Thyroid gland (tissue), 4 donors: ENCODE measurements around the gene POF1B. TPM values are rescaled to one million over a fixed set of nuclear protein-coding genes. Genes with fewer than 3 reads are reported as not detected.
"Not testable (repeated sequence)": the region's sequence is repeated elsewhere in the genome, so short reads cannot be mapped to it uniquely, and the experiment has no call there.

Source experiments
- DNase-seq, 2 donors: peaks; one replicate each; pipeline ENCODE4 v3.0.0-alpha.2; 2019
- H3K27ac ChIP-seq, 3 donors: fragments of 200-600 bp; sonication (generic); 1 replicate in 2 of 3; 2 replicates in 1 of 3; pipeline ENCODE4 v1.5.1; 2016 to 2019; ENCODE audit warnings: mild to moderate bottlenecking in 1 of 3, moderate library complexity in 1 of 3
- H3K27me3 ChIP-seq: fragments of 200-600 bp; sonication (generic); one replicate; pipeline ENCODE4 v1.5.1; 2019
- H3K36me3 ChIP-seq, 2 donors: fragments of 200-600 bp; sonication (generic); one replicate each; pipeline ENCODE4 v1.5.1; 2016 to 2019
- H3K4me1 ChIP-seq, 2 donors: fragments of 200-600 bp; sonication (generic); one replicate each; pipeline ENCODE4 v1.5.1; 2017 to 2019
- H3K4me3 ChIP-seq, 3 donors: fragments of 200-600 bp; sonication (generic); replicated peaks in 1 of 3; 1 replicate in 2 of 3; 2 replicates in 1 of 3; pipeline ENCODE4 v1.5.1; 2016; ENCODE audit warnings: mild to moderate bottlenecking in 1 of 3
- H3K9me3 ChIP-seq: fragments of 200-600 bp; sonication (generic); one replicate; pipeline ENCODE4 v1.5.1; 2017
- CTCF ChIP-seq, 6 experiments: fragments of 200-600 bp in 3 of 6; fragments of 450-650 bp in 3 of 6; sonication (generic) in 3 of 6; IDR thresholded peaks; one replicate each; pipeline ENCODE4 v1.5.1; 2016 to 2019; ENCODE audit warnings: antibody characterized with exemption in 6 of 6, mild to moderate bottlenecking in 2 of 6, inconsistent platforms in 1 of 6, moderate library complexity in 1 of 6
- POLR2A ChIP-seq, 2 donors: fragments of 450-650 bp; IDR thresholded peaks; one replicate each; pipeline ENCODE4 v1.6.1; 2017; ENCODE audit warnings: antibody characterized with exemption in 2 of 2, mild to moderate bottlenecking in 2 of 2, moderate library complexity in 1 of 2
- WGBS, 2 donors: methylation state at CpG; one replicate each; pipeline ENCODE4 v1.1.5; 2017; 5-methylcytosine and 5-hydroxymethylcytosine counted together
- intact Hi-C: fragments of 100-400 bp; cut with DNase I; formaldehyde crosslinking; loops from one replicate; pipeline ENCODE4 v1.15.1; 2023
- total RNA-seq, 4 donors: library from RNA; depleted of rRNA; stranded (reverse); fragments of >200 nt; gene quantifications; one replicate each; pipeline ENCODE4 v1.2.3, GENCODE V29; 2016

POF1B gene
- total RNA-seq, 4 donors from 2014 or later, result 2.1 to 4.7 (median 3.2) TPM

- no peaks in the 10 kb centered on the region for H3K27me3 ChIP-seq
- H3K4me3 ChIP-seq, result no peak overlapping the region
- intact Hi-C loops, result no loop called here
- no peaks in the 10 kb centered on the region for H3K36me3 ChIP-seq
- no peak for TF ChIP-seq POLR2A (IDR thresholded peaks at IDR 0.05)
- TF ChIP-seq CTCF (IDR thresholded peaks at IDR 0.05), result no peak
- no peak for DNase-seq
- no peak overlapping the region for H3K27ac ChIP-seq
- no peaks in the 10 kb centered on the region for H3K9me3 ChIP-seq
- 50 to 83% methylated on average over 1 of the region's 1 CpG for WGBS, 2 donors
- H3K4me1 ChIP-seq, result no peaks in the 10 kb centered on the region
These were observed 20.4 kb downstream of the POF1B start for GRCh38 chrX:85359051-85359450.

GRCh38 chrX:85345523-85345922, 33.9 kb downstream of the POF1B start:
- H3K4me1 ChIP-seq, result no peaks in the 10 kb centered on the region
- 75 to 82% methylated on average over 2 of the region's 2 CpGs for WGBS, 2 donors
- no peaks in the 10 kb centered on the region for H3K27me3 ChIP-seq
- intact Hi-C loops, result no loop called here
- TF ChIP-seq CTCF (IDR thresholded peaks at IDR 0.05) (no peak), POLR2A (IDR thresholded peaks at IDR 0.05) (no peak)
- H3K9me3 ChIP-seq, result no peaks in the 10 kb centered on the region
- no peak overlapping the region for H3K4me3 ChIP-seq
- no peak for DNase-seq
- no peak overlapping the region for H3K27ac ChIP-seq
- no peaks in the 10 kb centered on the region for H3K36me3 ChIP-seq

GRCh38 chrX:85327060-85327333, 52.5 kb downstream of the POF1B start:
- H3K27ac ChIP-seq, result no peak overlapping the region
- no peak overlapping the region for H3K4me3 ChIP-seq
- no peaks in the 10 kb centered on the region for H3K4me1 ChIP-seq
- no peak for TF ChIP-seq POLR2A (IDR thresholded peaks at IDR 0.05)
- no peak for TF ChIP-seq CTCF (IDR thresholded peaks at IDR 0.05)
- H3K36me3 ChIP-seq, result no peaks in the 10 kb centered on the region
- no peaks in the 10 kb centered on the region for H3K27me3 ChIP-seq
- DNase-seq, result no peak
- WGBS, 2 donors, result 63 to 66% methylated on average over 2 of the region's 2 CpGs
- no peaks in the 10 kb centered on the region for H3K9me3 ChIP-seq
- intact Hi-C loops, result no loop called here

GRCh38 chrX:85326234-85327059, 53.0 kb downstream of the POF1B start:
- Histone ChIP-seq H3K4me1 (no peaks in the 10 kb centered on the region), H3K27ac (no peak overlapping the region), H3K36me3 (no peaks in the 10 kb centered on the region), H3K4me3 (no peak overlapping the region), H3K9me3 (no peaks in the 10 kb centered on the region), H3K27me3 (no peaks in the 10 kb centered on the region)
- DNase-seq, result no peak
- 88 to 97% methylated on average over 3 to 21 of the region's 29 CpGs for WGBS, 2 donors
- TF ChIP-seq CTCF (IDR thresholded peaks at IDR 0.05) (no peak), POLR2A (IDR thresholded peaks at IDR 0.05) (no peak)
- intact Hi-C loops, result no loop called here

- H3K4me3 ChIP-seq, intact Hi-C loops, H3K27me3 ChIP-seq, H3K9me3 ChIP-seq, H3K36me3 ChIP-seq, DNase-seq, H3K4me1 ChIP-seq, H3K27ac ChIP-seq: not testable (repeated sequence)
- 94 to 100% methylated on average over 2 of the region's 2 CpGs for WGBS, 2 donors
These were observed 68.1 kb downstream of the POF1B start for GRCh38 chrX:85311348-85311747.
